ENCODE measurements around the gene TRIP13.

TRIP13 gene

DNA sequence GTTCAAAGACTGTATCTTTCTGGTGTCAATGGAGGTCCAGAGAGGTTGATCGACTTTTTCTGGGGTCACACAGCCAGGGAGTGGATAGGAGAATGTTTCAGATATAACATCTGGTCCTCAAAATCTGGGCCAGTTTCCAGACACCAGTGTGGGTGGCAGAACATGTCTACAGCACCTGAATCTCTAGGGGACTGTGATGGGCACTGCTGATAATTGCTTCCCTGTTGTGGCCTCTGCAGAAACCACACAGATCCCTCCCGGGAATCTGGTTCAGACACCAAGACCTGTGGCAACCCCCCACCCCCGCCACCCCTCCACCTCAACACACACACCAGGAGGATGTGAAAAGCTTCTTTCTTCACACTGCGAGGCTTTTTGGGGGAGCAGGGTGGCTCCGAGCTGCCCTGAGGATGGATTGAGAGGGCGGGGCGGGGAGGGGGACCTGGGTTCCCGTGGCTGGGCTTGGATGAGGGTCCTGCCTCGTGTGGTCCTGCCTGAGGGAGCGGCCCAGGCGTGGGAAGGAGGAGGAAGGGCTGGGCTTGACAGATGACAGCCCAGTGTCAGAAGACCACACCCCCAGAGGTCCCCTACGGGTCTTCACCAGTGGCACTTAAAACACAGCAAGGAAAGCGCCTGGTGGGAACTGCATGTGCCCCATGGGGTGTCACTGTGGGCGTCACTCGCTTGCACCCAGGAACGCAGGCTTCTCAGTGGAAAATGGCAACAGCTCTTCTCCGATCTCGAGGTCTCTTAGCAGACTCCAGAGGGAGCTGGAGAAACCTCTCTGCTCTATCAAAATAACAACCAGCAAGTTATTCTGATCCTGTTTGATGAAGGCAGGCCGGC lies 55.2 kb downstream of the TRIP13 start:
- TF ChIP-seq SUZ12 (IDR thresholded peaks at IDR 0.05; ENCODE audit: extremely low read depth, insufficient read depth, insufficient read length) (no peak), YY1 (IDR thresholded peaks at IDR 0.05; ENCODE audit: insufficient read depth, insufficient read length) (no peak), ZNF274 (IDR thresholded peaks at IDR 0.05; ENCODE audit: low read depth, low read length) (no peak)
- Histone ChIP-seq H3K9ac (ENCODE audit: insufficient read length, low read depth) (no peak overlapping the region), H3K4me1 (ENCODE audit: insufficient read depth, insufficient read length) (peaks cover 2% of the 10 kb centered on the region), H3K4me3 (ENCODE audit: insufficient read length, low read depth) (no peak overlapping the region), H3K9me3 (ENCODE audit: insufficient read depth, low read length) (peaks cover 7% of the 10 kb centered on the region; the same call in 1 of the 2 replicates), H3K27me3 (ENCODE audit: insufficient read depth, insufficient read length) (no peaks in the 10 kb centered on the region), H3K36me3 (ENCODE audit: insufficient read depth, insufficient read length, low read length) (no peaks in the 10 kb centered on the region)
- DNase-seq (ENCODE audit: low read depth, low spot score) = no peak

DNA sequence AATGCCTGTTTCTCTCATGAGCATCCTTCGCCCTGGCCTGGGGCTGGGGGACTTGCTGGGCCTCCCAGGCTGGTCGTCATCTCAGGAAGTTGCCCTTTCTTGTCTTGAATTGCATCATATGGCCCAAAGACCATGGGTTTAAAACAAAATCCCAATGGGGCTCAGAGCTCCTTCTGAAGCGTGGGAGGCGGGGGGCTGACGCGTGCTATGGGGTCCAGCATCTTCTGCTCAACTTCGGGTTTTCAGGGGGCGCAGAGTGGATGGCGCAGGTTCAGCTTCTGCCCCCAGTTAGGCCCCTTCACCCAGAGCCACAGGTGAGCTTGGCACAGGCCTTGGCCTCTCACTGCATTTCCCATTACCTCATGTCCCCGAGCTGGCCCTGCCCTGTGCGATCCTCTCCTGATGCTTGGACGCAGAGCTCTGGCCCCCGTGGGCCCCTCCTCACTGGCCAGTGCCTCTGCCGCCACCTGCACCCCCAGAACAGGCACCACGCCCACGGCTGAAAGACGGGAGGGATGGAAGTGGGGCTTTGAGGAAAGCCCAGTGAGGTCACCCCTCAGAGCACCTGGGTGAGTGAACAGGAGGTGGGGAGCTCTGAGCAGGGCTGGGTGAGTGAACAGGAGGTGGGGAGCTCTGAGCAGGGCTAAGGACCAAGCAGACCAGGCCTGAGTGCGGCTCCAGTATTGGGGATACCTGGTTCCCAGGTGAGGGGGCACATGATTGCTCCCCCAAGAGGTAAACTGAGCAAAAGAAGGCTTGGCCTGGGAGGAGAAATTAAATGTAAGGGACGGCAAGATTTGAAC lies 56.0 kb downstream of the TRIP13 start:
- Histone ChIP-seq H3K4me3 (ENCODE audit: insufficient read length, low read depth) (no peak overlapping the region), H3K36me3 (ENCODE audit: insufficient read depth, insufficient read length, low read length) (no peaks in the 10 kb centered on the region), H3K27me3 (ENCODE audit: insufficient read depth, insufficient read length) (no peaks in the 10 kb centered on the region), H3K9me3 (ENCODE audit: insufficient read depth, low read length) (peaks cover 7% of the 10 kb centered on the region; the same call in 1 of the 2 replicates), H3K4me1 (ENCODE audit: insufficient read depth, insufficient read length) (peaks cover 2% of the 10 kb centered on the region), H3K9ac (ENCODE audit: insufficient read length, low read depth) (no peak overlapping the region)
- TF ChIP-seq SUZ12 (IDR thresholded peaks at IDR 0.05; ENCODE audit: extremely low read depth, insufficient read depth, insufficient read length) (no peak), ZNF274 (IDR thresholded peaks at IDR 0.05; ENCODE audit: low read depth, low read length) (no peak), YY1 (IDR thresholded peaks at IDR 0.05; ENCODE audit: insufficient read depth, insufficient read length) (no peak)
- DNase-seq (ENCODE audit: low read depth, low spot score) = no peak

DNA sequence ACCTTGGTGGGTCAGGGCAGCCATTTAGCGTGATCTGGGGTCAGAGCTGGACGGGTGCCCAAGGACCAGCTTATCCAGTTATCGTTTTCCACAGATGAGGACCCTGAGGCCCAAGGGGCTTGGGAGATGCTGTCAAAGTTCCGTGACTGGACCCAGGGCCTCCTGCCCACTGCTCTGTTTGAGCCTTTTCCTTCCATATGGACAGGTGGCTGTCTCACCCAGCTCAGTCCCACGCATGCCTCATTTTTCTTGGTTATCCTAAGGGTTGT lies 56.5 kb downstream of the TRIP13 start:
- peaks cover 2% of the 10 kb centered on the region for H3K4me1 ChIP-seq (ENCODE audit: insufficient read depth, insufficient read length)
- TF ChIP-seq ZNF274 (IDR thresholded peaks at IDR 0.05; ENCODE audit: low read depth, low read length) (no peak), YY1 (IDR thresholded peaks at IDR 0.05; ENCODE audit: insufficient read depth, insufficient read length) (no peak), SUZ12 (IDR thresholded peaks at IDR 0.05; ENCODE audit: extremely low read depth, insufficient read depth, insufficient read length) (no peak)
- no peaks in the 10 kb centered on the region for H3K36me3 ChIP-seq (ENCODE audit: insufficient read depth, insufficient read length, low read length)
- peaks cover 7% of the 10 kb centered on the region; the same call in 1 of the 2 replicates for H3K9me3 ChIP-seq (ENCODE audit: insufficient read depth, low read length)
- no peak overlapping the region for H3K4me3 ChIP-seq (ENCODE audit: insufficient read length, low read depth)
- no peaks in the 10 kb centered on the region for H3K27me3 ChIP-seq (ENCODE audit: insufficient read depth, insufficient read length)
- no peak overlapping the region for H3K9ac ChIP-seq (ENCODE audit: insufficient read length, low read depth)
- no peak for DNase-seq (ENCODE audit: low read depth, low spot score)

DNA sequence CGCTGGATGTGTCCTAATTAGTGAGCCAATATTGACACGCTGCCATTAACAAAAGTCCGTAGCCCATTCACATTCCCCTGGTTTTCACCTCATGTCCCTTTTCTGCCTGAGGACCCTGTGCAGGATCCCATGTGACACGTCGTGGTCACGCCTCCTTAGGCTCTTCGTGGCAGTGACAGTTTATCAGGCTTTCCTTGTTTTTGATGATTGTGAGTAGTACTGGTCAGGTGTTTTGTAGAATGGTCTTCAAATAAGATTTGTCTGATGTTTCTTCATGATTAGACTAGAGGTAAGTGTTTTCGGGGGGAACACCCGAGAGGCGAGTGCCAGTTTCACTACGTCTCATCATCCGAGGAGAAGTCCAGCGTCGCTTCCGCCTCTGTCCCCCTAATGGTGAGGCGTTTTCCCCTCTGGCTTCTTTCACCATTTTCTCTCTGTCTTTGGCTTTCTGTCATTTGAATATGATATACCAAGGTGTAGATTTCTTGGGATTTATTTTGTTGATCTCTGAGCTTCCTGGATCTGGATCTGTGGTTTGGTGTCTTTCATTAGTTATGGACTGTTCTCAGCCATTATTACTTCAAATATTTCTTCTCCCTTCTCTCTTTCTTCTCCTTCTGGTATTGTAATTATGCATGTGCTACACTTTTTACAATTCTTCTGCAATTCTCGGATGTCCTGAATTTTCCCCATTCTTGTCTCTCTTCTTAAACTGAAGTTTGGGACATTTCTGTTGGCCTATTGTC lies 57.3 kb downstream of the TRIP13 start:
- no peaks in the 10 kb centered on the region for H3K27me3 ChIP-seq (ENCODE audit: insufficient read depth, insufficient read length)
- H3K9ac ChIP-seq (ENCODE audit: insufficient read length, low read depth) = no peak overlapping the region
- no peak for TF ChIP-seq YY1 (IDR thresholded peaks at IDR 0.05; ENCODE audit: insufficient read depth, insufficient read length)
- no peak for TF ChIP-seq ZNF274 (IDR thresholded peaks at IDR 0.05; ENCODE audit: low read depth, low read length)
- TF ChIP-seq SUZ12 (IDR thresholded peaks at IDR 0.05; ENCODE audit: extremely low read depth, insufficient read depth, insufficient read length) = no peak
- H3K4me3 ChIP-seq (ENCODE audit: insufficient read length, low read depth) = no peak overlapping the region
- H3K4me1 ChIP-seq (ENCODE audit: insufficient read depth, insufficient read length) = peaks cover 2% of the 10 kb centered on the region
- peaks cover 7% of the 10 kb centered on the region; the same call in 1 of the 2 replicates for H3K9me3 ChIP-seq (ENCODE audit: insufficient read depth, low read length)
- H3K36me3 ChIP-seq (ENCODE audit: insufficient read depth, insufficient read length, low read length) = no peaks in the 10 kb centered on the region
- no peak for DNase-seq (ENCODE audit: low read depth, low spot score)

DNA sequence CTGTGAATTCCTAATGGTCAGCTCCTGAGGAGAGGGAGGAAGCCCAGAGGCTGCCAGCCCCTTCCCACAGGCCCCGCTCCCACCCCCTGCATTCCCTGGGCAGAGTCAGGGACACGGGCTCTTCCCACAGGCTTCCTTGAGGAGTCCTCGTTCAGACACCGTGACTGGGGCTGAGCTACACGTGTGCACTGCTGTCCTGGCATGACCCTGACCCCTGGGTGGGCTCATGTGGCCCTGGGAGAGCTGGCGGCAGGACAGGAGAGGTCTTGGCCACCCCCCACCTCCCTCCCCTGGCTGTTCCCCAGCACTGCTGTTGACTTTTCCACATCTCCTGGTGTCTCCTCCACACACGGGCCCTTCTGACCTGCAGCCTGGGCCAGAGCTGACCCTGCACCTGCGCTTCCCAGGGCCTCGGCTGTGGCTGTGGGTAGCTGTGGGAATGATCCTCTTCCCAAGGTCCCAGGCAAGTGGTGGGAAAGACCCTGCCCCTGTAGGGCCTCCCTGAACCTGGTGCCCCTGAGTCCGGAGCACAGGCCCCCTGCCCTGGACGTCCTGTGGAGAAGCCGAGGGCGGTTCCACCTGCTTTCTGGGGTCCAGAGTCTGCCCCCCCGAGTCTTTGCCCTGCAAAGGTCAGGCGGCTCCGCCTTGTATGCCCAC lies 59.4 kb downstream of the TRIP13 start:
- H3K4me3 ChIP-seq (ENCODE audit: insufficient read length, low read depth) = no peak overlapping the region
- TF ChIP-seq ZNF274 (IDR thresholded peaks at IDR 0.05; ENCODE audit: low read depth, low read length) (no peak), SUZ12 (IDR thresholded peaks at IDR 0.05; ENCODE audit: extremely low read depth, insufficient read depth, insufficient read length) (no peak), YY1 (IDR thresholded peaks at IDR 0.05; ENCODE audit: insufficient read depth, insufficient read length) (no peak)
- no peak for DNase-seq (ENCODE audit: low read depth, low spot score)
- no peaks in the 10 kb centered on the region for H3K36me3 ChIP-seq (ENCODE audit: insufficient read depth, insufficient read length, low read length)
- peaks cover 7% of the 10 kb centered on the region; the same call in 1 of the 2 replicates for H3K9me3 ChIP-seq (ENCODE audit: insufficient read depth, low read length)
- peaks cover 2% of the 10 kb centered on the region for H3K4me1 ChIP-seq (ENCODE audit: insufficient read depth, insufficient read length)
- no peaks in the 10 kb centered on the region for H3K27me3 ChIP-seq (ENCODE audit: insufficient read depth, insufficient read length)
- no peak overlapping the region for H3K9ac ChIP-seq (ENCODE audit: insufficient read length, low read depth)

DNA sequence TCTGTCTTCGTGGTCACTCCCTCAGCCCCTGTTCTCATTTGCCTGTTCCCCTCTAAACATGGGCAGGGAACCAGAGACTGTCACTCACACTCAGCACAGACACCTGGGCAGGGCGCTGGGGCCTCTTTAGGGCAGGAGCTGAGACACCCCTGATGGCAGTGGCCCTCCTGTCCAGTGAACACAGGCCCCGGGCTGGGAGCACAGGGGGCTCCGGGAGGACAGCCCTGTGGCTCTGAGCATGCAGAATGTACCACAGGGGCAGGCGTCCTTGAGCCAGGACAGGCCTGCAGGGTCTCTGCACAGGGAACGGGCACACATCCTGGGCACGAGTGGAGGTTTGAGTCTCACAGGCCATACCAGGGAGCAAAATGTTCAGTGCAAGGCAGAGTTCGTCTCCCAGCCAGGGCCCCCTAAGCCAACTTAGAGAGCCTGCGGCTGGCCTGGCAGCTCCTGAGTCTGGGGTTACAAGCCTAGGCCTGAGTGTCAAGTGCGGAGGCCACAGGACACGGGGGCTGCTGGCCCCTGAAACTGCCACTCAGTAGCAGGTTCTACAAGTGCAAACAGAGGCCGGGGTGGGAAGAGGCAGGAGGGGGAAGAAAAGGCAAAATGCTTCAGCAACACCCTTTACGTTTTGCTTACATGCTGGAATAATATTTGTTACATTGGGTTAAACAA lies 60.0 kb downstream of the TRIP13 start:
- Histone ChIP-seq H3K9ac (ENCODE audit: insufficient read length, low read depth) (peak overlapping the region; percentile 8), H3K36me3 (ENCODE audit: insufficient read depth, insufficient read length, low read length) (no peaks in the 10 kb centered on the region), H3K27me3 (ENCODE audit: insufficient read depth, insufficient read length) (no peaks in the 10 kb centered on the region), H3K9me3 (ENCODE audit: insufficient read depth, low read length) (peaks cover 7% of the 10 kb centered on the region; the same call in 1 of the 2 replicates), H3K4me1 (ENCODE audit: insufficient read depth, insufficient read length) (peaks cover 4% of the 10 kb centered on the region), H3K4me3 (ENCODE audit: insufficient read length, low read depth) (no peak overlapping the region)
- TF ChIP-seq ZNF274 (IDR thresholded peaks at IDR 0.05; ENCODE audit: low read depth, low read length) (no peak), SUZ12 (IDR thresholded peaks at IDR 0.05; ENCODE audit: extremely low read depth, insufficient read depth, insufficient read length) (no peak), YY1 (IDR thresholded peaks at IDR 0.05; ENCODE audit: insufficient read depth, insufficient read length) (no peak)
- no peak for DNase-seq (ENCODE audit: low read depth, low spot score)

Data from NT2/D1 (cell line).